ENCODE data around the gene COL4A2.

The COL4A2 gene

GRCh38 chr13:110342474-110342873, 35.4 kb downstream of the COL4A2 start:
- TF ChIP-seq POLR2AphosphoS5 (IDR thresholded peaks at IDR 0.05; ENCODE audit: borderline replicate concordance, low read depth, low read length): no peak
- no peak overlapping the region for H3K27ac ChIP-seq
- no peaks in the 10 kb centered on the region for H3K36me3 ChIP-seq (ENCODE audit: insufficient read depth, low read length)
- no peaks in the 10 kb centered on the region for H3K9me3 ChIP-seq (ENCODE audit: low read depth, low read length)
- DNase-seq (ENCODE audit: low read depth, low spot score): no peak
- H3K4me3 ChIP-seq: no peak overlapping the region
- H3K9ac ChIP-seq (ENCODE audit: insufficient read length): no peak overlapping the region

GRCh38 chr13:110343241-110343865, 36.3 kb downstream of the COL4A2 start:
- Histone ChIP-seq H3K9ac (ENCODE audit: insufficient read length) (no peak overlapping the region), H3K4me3 (no peak overlapping the region), H3K27ac (no peak overlapping the region), H3K36me3 (ENCODE audit: insufficient read depth, low read length) (no peaks in the 10 kb centered on the region), H3K9me3 (ENCODE audit: low read depth, low read length) (no peaks in the 10 kb centered on the region)
- DNase-seq (ENCODE audit: low read depth, low spot score): no peak
- TF ChIP-seq FOXP2 (optimal IDR thresholded peaks at IDR 0.05; ENCODE audit: control extremely low read depth, extremely low read length, insufficient read depth) (no peak), POLR2AphosphoS5 (IDR thresholded peaks at IDR 0.05; ENCODE audit: borderline replicate concordance, low read depth, low read length) (no peak), EZH2 (IDR thresholded peaks at IDR 0.05) (no peak)

DNA sequence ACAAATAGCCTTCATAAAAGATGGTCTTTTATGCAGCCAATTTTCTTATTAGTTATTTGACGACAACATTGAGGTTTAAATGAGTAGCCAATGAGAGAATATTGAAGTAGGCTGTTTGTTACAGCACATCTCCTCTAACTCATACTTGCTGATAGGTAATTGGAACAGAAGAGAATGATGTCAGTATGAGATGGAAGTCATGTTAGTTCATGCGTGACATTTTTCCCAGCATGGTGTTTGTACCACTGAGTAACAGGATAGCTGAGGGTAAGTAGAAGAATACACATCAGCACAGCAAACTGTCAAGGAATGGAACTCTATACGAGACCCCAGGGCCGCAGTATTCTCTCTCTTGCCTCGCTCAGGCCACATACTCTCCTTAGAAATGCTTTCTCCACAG, 37.2 kb downstream of the COL4A2 start:
- H3K4me3 ChIP-seq: no peak overlapping the region
- DNase-seq (ENCODE audit: low read depth, low spot score): no peak
- H3K9ac ChIP-seq (ENCODE audit: insufficient read length): no peak overlapping the region
- no peaks in the 10 kb centered on the region for H3K9me3 ChIP-seq (ENCODE audit: low read depth, low read length)
- no peaks in the 10 kb centered on the region for H3K36me3 ChIP-seq (ENCODE audit: insufficient read depth, low read length)
- TF ChIP-seq POLR2AphosphoS5 (IDR thresholded peaks at IDR 0.05; ENCODE audit: borderline replicate concordance, low read depth, low read length) (no peak), EZH2 (IDR thresholded peaks at IDR 0.05) (no peak), FOXP2 (optimal IDR thresholded peaks at IDR 0.05; ENCODE audit: control extremely low read depth, extremely low read length, insufficient read depth) (no peak)
- no peak overlapping the region for H3K27ac ChIP-seq

- Histone ChIP-seq H3K9me3 (ENCODE audit: low read depth, low read length) (no peaks in the 10 kb centered on the region), H3K27ac (no peak overlapping the region), H3K9ac (ENCODE audit: insufficient read length) (no peak overlapping the region), H3K4me3 (no peak overlapping the region), H3K36me3 (ENCODE audit: insufficient read depth, low read length) (no peaks in the 10 kb centered on the region)
- no peak for DNase-seq (ENCODE audit: low read depth, low spot score)
- no peak for TF ChIP-seq FOXP2 (optimal IDR thresholded peaks at IDR 0.05; ENCODE audit: control extremely low read depth, extremely low read length, insufficient read depth)
- TF ChIP-seq EZH2 (IDR thresholded peaks at IDR 0.05): no peak
- no peak for TF ChIP-seq POLR2AphosphoS5 (IDR thresholded peaks at IDR 0.05; ENCODE audit: borderline replicate concordance, low read depth, low read length)
Measured at GRCh38 chr13:110345266-110345665, 38.2 kb downstream of the COL4A2 start.

DNA sequence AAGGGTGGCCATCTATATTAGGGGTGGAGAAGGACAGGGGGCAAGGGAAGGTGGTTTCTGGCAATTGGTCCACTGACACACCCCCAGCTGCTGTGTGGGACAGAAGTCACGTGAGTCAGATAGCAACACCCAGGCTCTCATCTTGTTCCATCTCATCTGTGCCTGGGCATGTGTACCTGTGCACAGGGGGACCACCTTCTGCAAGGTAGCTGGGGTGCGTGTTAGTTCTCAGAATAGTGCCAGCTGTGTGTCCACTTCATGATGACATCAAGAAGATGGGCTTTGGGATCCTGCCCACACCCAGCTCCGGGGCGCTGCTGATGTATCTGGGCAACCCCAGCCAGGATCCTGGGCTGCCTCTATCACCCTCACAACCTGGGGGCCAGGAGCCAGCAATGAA, 38.6 kb downstream of the COL4A2 start:
- Histone ChIP-seq H3K27ac (no peak overlapping the region), H3K4me3 (no peak overlapping the region), H3K9me3 (ENCODE audit: low read depth, low read length) (no peaks in the 10 kb centered on the region), H3K9ac (ENCODE audit: insufficient read length) (no peak overlapping the region), H3K36me3 (ENCODE audit: insufficient read depth, low read length) (no peaks in the 10 kb centered on the region)
- TF ChIP-seq POLR2AphosphoS5 (IDR thresholded peaks at IDR 0.05; ENCODE audit: borderline replicate concordance, low read depth, low read length) (no peak), EZH2 (IDR thresholded peaks at IDR 0.05) (no peak), FOXP2 (optimal IDR thresholded peaks at IDR 0.05; ENCODE audit: control extremely low read depth, extremely low read length, insufficient read depth) (no peak)
- DNase-seq (ENCODE audit: low read depth, low spot score): no peak

DNA sequence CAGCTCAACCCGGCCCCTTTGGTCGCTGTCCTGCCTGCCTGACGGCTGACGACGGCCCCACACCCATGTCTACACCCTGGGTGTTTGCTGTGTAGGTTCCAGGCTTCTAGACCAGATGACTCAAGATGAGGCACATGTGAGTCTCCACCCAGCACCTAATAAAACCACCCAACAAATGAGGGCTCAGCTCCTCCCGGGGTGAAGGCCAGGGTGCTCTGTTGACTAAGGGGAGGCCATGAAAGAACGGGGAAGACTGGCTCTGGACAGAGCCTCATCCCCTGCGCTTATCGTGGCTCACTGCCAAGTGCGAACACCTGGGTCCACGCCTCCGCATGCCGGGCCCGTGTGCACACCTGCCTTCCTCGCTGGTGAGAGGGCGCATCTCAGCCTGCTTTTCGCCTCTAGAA, 39.6 kb downstream of the COL4A2 start:
- H3K36me3 ChIP-seq (ENCODE audit: insufficient read depth, low read length): no peaks in the 10 kb centered on the region
- no peak overlapping the region for H3K27ac ChIP-seq
- DNase-seq (ENCODE audit: low read depth, low spot score): no peak
- H3K4me3 ChIP-seq: no peak overlapping the region
- no peak for TF ChIP-seq FOXP2 (optimal IDR thresholded peaks at IDR 0.05; ENCODE audit: control extremely low read depth, extremely low read length, insufficient read depth)
- no peak for TF ChIP-seq EZH2 (IDR thresholded peaks at IDR 0.05)
- no peak for TF ChIP-seq POLR2AphosphoS5 (IDR thresholded peaks at IDR 0.05; ENCODE audit: borderline replicate concordance, low read depth, low read length)
- no peaks in the 10 kb centered on the region for H3K9me3 ChIP-seq (ENCODE audit: low read depth, low read length)
- no peak overlapping the region for H3K9ac ChIP-seq (ENCODE audit: insufficient read length)

GRCh38 chr13:110347088-110347487, 40.0 kb downstream of the COL4A2 start:
- H3K9me3 ChIP-seq (ENCODE audit: low read depth, low read length): no peaks in the 10 kb centered on the region
- H3K4me3 ChIP-seq: no peak overlapping the region
- H3K36me3 ChIP-seq (ENCODE audit: insufficient read depth, low read length): no peaks in the 10 kb centered on the region
- no peak for DNase-seq (ENCODE audit: low read depth, low spot score)
- no peak overlapping the region for H3K27ac ChIP-seq
- TF ChIP-seq POLR2AphosphoS5 (IDR thresholded peaks at IDR 0.05; ENCODE audit: borderline replicate concordance, low read depth, low read length): no peak
- TF ChIP-seq EZH2 (IDR thresholded peaks at IDR 0.05): no peak
- no peak for TF ChIP-seq FOXP2 (optimal IDR thresholded peaks at IDR 0.05; ENCODE audit: control extremely low read depth, extremely low read length, insufficient read depth)
- no peak overlapping the region for H3K9ac ChIP-seq (ENCODE audit: insufficient read length)

DNA sequence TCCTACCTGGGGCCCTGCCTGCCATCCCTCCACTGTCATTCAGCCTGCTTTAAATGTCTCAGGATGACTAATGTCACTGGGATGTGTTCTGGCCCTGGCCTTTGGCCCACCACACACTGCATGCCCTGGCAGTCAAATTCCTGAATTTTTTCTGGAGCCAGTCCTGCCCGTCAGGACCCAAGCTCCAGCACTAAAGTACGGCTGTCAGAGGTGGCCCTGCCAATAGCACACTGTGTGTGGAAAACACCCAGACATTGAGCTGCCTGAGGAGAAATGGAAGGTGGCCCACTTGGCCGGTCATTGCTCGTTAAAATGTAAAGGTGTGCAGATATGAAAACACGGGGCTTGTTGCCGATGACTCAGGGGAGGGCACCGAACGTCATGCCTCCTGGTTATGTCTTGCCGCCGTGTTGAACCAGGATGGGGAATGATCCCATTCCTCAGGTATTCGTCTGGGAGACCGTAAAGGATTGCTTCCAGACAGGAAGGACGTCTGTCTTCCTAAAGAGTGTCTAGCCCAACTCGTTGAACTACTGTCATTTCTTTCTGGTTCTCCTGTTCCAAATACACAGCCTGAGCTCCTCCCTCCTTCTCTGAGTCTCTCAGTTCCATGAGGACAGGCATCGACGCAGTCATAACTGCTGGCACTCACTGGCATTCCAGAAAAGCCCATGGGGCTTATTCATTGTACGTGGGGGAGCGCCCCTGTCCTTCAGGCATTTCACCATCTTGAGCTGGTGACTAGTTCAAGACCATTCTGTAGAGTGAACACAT, 40.6 kb downstream of the COL4A2 start:
- H3K27ac ChIP-seq: no peak overlapping the region
- H3K36me3 ChIP-seq (ENCODE audit: insufficient read depth, low read length): no peaks in the 10 kb centered on the region
- no peaks in the 10 kb centered on the region for H3K9me3 ChIP-seq (ENCODE audit: low read depth, low read length)
- DNase-seq (ENCODE audit: low read depth, low spot score): no peak
- TF ChIP-seq FOXP2 (optimal IDR thresholded peaks at IDR 0.05; ENCODE audit: control extremely low read depth, extremely low read length, insufficient read depth) (no peak), EZH2 (IDR thresholded peaks at IDR 0.05) (no peak), POLR2AphosphoS5 (IDR thresholded peaks at IDR 0.05; ENCODE audit: borderline replicate concordance, low read depth, low read length) (no peak)
- H3K4me3 ChIP-seq: no peak overlapping the region
- no peak overlapping the region for H3K9ac ChIP-seq (ENCODE audit: insufficient read length)
